Measurements from ENCODE around the gene SPAG9. TPM values are rescaled to one million over a fixed set of nuclear protein-coding genes. Genes with fewer than 3 reads are reported as not detected.

SPAG9 gene
- total and polyA plus RNA-seq, 2 of the 8 experiments (the other 6 are each of a cell fraction or from before 2014, with no cell fraction given) = 9.8 to 63.8 TPM

DNA sequence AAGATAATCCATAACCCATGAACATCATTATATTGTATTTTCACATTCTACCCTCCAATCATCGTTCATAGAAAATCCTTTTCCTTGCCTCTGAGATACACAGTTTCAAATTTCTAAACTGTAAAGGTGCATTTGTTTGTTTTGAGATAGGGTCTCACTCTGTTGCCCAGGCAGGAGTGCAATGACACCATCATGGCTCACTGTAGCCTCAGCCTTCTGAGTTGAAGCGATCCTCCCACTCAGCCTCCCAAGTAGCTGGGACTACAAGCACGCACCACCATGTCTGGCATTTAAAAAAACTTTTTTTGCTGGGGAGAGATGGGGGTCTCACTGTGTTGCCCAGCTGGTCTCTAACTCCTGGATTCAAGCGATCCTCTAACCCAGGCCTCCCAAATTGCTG, 196.4 kb downstream of the SPAG9 start:
- Histone ChIP-seq H2AK5ac (ENCODE audit: low read depth, low read length) (no peak overlapping the region), H2BK20ac (ENCODE audit: low read length) (no peak overlapping the region), H3K79me2 (ENCODE audit: control insufficient read depth in 1 of 2, insufficient read depth in 2 of 2, low read length in 2 of 2) (no peaks in the 10 kb centered on the region), H3K27ac (ENCODE audit: low read depth, low read length) (no peak overlapping the region), H3K4me1 (replicated peaks in 1 of 4; ENCODE audit: control insufficient read depth in 3 of 4, insufficient read depth in 4 of 4, low read length in 3 of 4) (peaks cover 2 to 22% (median 11%) of the 10 kb centered on the region in 4 experiments), H2BK5ac (ENCODE audit: low read depth, low read length) (no peak overlapping the region), H3K36me3 (ENCODE audit: control insufficient read depth in 2 of 4, insufficient read depth in 4 of 4, low read length in 3 of 4) (no peaks in the 10 kb centered on the region), H3K23me2 (ENCODE audit: low read depth, low read length) (no peaks in the 10 kb centered on the region), H3K18ac (ENCODE audit: extremely low read depth, low read length) (no peak overlapping the region), H3K9ac (replicated peaks in 1 of 4; ENCODE audit: extremely low read depth in 1 of 4, low read depth in 3 of 4, low read length in 3 of 4) (no peak overlapping the region), H3K4ac (replicated peaks; ENCODE audit: insufficient read length, low read depth, low read length) (no peak overlapping the region), H3K56ac (replicated peaks; ENCODE audit: insufficient read length, low read depth, low read length) (no peak overlapping the region), H3K4me2 (ENCODE audit: insufficient read depth in 1 of 2, low read depth in 2 of 2, low read length in 2 of 2) (no peak overlapping the region), H3K9me3 (ENCODE audit: insufficient read depth in 2 of 2, low read depth in 1 of 2, low read length in 1 of 2) (no peaks in the 10 kb centered on the region), H4K8ac (ENCODE audit: extremely low read depth, insufficient read depth, low read length) (no peak overlapping the region), H4K91ac (replicated peaks; ENCODE audit: insufficient read length, low read length) (no peak overlapping the region), H3K79me1 (ENCODE audit: low read depth, low read length) (no peaks in the 10 kb centered on the region), H3K27me3 (replicated peaks in 1 of 4; ENCODE audit: control insufficient read depth in 3 of 4, extremely low read depth in 1 of 4, insufficient read depth in 3 of 4, low read length in 3 of 4) (0 out of 7 replicates have a peak, but pooled peaks cover 0 to 2% (median under 1%) of the 10 kb centered on the region in 4 experiments), H2BK15ac (ENCODE audit: low read length) (no peak overlapping the region), H4K20me1 (replicated peaks in 1 of 2; ENCODE audit: control insufficient read depth in 1 of 2, insufficient read depth in 2 of 2, low read length in 2 of 2) (no peaks in the 10 kb centered on the region), H3K23ac (ENCODE audit: insufficient read length) (no peak overlapping the region), H3K4me3 (ENCODE audit: extremely low read depth in 1 of 4, insufficient read depth in 2 of 4, low read depth in 3 of 4, low read length in 4 of 4) (no peak overlapping the region), H2BK120ac (replicated peaks; ENCODE audit: low read depth, low read length) (no peak overlapping the region), H4K5ac (ENCODE audit: insufficient read length, low read depth, low read length) (no peak overlapping the region), H3K14ac (ENCODE audit: insufficient read length) (no peak overlapping the region), H2BK12ac (ENCODE audit: low read depth, low read length) (no peak overlapping the region), H2AFZ (ENCODE audit: low read length) (no peak overlapping the region)
- WGBS, 2 experiments (ENCODE audit: extremely low coverage in 1 of 2, insufficient coverage in 1 of 2, insufficient read length in 1 of 2, insufficient replicate concordance in 2 of 2, low coverage in 1 of 2, low lambda C conversion rate in 2 of 2, missing lambda C conversion rate in 1 of 2) = 93 to 100% methylated on average over 1 to 4 of the region's 4 CpGs
- POLR2A ChIA-PET (ENCODE audit: partially characterized antibody) = interaction anchor here (3.0 to 4.4 kb wide), 2 partner anchors 19 to 58 kb away, joined by 7 to 33 read pairs; partner anchors contain the start of gene TOB1
- FAIRE-seq (no peak), DNase-seq (ENCODE audit: low read depth in 1 of 2, low spot score in 2 of 2) (no peak)
- CTCF ChIA-PET (ENCODE audit: partially characterized antibody) = interaction anchor here (1.6 to 4.1 kb wide), 4 partner anchors 20 to 140 kb away, joined by 5 to 11 read pairs (median 6); no protein-coding TSS in a partner anchor
- TF ChIP-seq CTBP2 (IDR thresholded peaks at IDR 0.05; ENCODE audit: borderline replicate concordance, insufficient read depth, insufficient read length, low read length) = no peak
- no peak for TF ChIP-seq POLR2A (IDR thresholded peaks at IDR 0.05; ENCODE audit: control extremely low read depth in 1 of 2, low read depth in 2 of 2, low read length in 2 of 2)
- TF ChIP-seq HDAC6 (IDR thresholded peaks at IDR 0.05; ENCODE audit: low read depth, low read length) = no peak

All from H1 (cell line).